PC-9 (cell line): ENCODE measurements around the gene CD93.

Experiments
- EZH2 ChIP-seq: fragments of 200-600 bp; sonication (generic); IDR thresholded peaks from 2 replicates; pipeline ENCODE4 v1.8.0; 2017; ENCODE audit warnings: antibody characterized with exemption, low read depth
- TF ChIP-seq, protein P1 (sequence below): fragments of 200-600 bp; sonication (generic); conservative IDR thresholded peaks from 2 replicates; pipeline ENCODE4 v1.6.1; 2017; ENCODE audit warnings: mixed run types, antibody characterized with exemption, mild to moderate bottlenecking, moderate library complexity

DNA sequence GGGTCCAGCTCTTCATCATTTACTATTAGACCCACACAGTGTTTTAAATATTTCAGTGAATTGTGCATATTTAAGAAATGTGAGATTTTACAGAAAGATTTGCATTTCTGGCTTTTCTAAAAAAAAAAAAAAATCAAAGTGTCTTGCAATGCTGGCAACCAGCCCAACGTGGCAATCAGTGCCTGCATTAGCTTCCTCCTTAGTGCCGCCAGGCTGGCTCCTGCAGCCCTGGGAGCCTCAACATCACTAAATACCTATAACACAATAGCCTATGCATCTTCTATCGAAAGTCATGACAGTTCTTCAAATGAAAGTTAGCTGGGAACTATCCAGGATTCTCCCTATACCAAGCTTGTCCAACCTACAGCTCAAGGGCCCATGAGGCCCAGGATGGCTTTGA lies 9.4 kb upstream of the CD93 start:
- TF ChIP-seq, protein P1, sequence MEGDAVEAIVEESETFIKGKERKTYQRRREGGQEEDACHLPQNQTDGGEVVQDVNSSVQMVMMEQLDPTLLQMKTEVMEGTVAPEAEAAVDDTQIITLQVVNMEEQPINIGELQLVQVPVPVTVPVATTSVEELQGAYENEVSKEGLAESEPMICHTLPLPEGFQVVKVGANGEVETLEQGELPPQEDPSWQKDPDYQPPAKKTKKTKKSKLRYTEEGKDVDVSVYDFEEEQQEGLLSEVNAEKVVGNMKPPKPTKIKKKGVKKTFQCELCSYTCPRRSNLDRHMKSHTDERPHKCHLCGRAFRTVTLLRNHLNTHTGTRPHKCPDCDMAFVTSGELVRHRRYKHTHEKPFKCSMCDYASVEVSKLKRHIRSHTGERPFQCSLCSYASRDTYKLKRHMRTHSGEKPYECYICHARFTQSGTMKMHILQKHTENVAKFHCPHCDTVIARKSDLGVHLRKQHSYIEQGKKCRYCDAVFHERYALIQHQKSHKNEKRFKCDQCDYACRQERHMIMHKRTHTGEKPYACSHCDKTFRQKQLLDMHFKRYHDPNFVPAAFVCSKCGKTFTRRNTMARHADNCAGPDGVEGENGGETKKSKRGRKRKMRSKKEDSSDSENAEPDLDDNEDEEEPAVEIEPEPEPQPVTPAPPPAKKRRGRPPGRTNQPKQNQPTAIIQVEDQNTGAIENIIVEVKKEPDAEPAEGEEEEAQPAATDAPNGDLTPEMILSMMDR: no peak
- no peak for TF ChIP-seq EZH2
